GM19438 (cell line): ENCODE results near the gene PTMA.
"Not testable (repeated sequence)": the region's sequence is repeated elsewhere in the genome, so short reads cannot be mapped to it uniquely, and the experiment has no call there.

ENCODE experiments used
- ATAC-seq: cut with Tn5 transposase; IDR thresholded peaks from one replicate; pipeline ENCODE4 v1.9.1; 2021; ENCODE audit warnings: low read depth; ENCODE audit not compliant: unreplicated experiment

The PTMA gene

GRCh38 chr2:231748153-231748896, 40.0 kb downstream of the PTMA start:
- not testable (repeated sequence) for ATAC-seq

- not testable (repeated sequence) for ATAC-seq
Observed at GRCh38 chr2:231749016-231749415, 40.7 kb downstream of the PTMA start.

- no peak for ATAC-seq
Observed at GRCh38 chr2:231751042-231751815, 42.9 kb downstream of the PTMA start.

- ATAC-seq, result no peak
Observed at GRCh38 chr2:231752061-231752460, 43.7 kb downstream of the PTMA start.

- ATAC-seq, result no peak
Observed at GRCh38 chr2:231761735-231762134, 53.4 kb downstream of the PTMA start.
